GM21390 (cell line): Measurements from ENCODE around the gene DNAH1.

ENCODE experiments used
- ATAC-seq: cut with Tn5 transposase; IDR thresholded peaks from one replicate; pipeline ENCODE4 v1.9.1; 2021; ENCODE audit not compliant: unreplicated experiment

DNAH1 gene

DNA sequence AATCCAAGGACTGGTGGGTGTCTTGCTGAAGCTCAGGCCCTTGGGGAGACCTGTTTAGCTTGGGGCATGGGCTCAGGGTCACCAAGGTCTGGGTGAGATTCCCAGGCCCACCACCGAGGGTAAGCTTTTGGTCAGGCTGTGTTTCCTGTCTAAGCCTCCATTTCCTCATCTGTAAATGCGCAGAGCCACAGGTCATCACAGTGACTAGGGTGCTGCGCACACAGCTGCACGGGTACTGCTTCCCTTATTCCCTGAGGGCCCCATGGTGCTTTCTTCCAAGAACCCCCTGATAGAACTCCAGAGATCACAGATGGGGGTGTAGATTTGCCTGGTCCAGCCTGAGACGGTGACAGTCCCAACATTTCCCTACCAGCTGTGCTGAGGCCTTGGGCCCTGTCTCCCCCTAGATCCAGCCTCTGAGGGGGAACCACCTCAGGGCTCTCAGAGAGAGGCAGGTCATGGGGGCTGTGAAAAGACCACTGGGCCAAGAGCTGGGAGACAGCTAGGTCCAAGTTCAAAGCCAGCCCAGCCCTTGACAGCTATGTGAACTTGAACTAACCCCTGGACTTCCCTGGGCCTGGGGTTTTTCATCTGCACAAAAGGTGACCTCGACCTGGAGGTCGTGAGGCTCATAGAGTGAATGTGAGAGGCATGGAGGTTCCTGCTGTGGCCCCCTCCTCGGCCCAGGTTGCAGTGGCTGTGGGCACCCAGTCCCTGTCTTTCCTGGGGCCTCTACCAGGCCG is 68.1 kb downstream of the DNAH1 start:
- no peak for ATAC-seq

DNA sequence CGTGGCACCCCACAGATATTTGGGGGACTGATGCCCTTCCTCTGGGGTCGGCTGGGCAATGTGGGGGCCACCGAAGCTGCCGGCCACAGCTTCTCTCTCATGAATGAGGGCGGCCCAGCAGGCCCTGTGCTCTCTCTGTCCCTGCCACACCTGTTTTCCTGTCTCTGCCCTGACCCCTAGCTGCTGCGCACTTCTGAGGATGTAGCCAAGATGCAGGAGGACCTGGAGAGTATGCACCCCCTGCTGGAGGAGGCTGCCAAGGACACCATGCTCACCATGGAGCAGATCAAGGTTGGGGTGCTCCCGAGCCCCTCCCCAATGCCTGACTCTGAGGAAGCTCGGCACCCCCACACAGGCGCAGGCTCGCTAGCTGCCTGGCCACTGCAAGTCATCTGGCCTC is 69.0 kb downstream of the DNAH1 start:
- ATAC-seq, result no peak

DNA sequence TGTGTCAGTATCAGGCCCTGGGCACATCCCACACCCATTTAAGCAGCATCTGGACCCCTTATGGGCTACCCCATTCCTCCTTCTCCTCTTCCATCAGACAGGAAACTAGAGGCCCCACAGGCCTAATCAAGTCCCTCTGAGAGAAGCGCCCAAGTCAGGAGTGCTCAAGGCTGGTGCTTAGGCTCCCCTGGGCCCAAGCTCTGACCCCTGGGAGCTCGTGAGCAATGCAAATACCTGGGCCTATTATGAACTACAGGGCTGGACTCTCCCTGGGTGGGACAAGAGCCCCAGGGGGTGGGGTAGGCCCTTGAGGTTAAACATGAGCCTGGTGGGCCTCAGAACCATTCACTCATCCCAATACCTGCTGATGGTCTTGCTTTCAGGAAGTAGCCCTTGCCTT is 71.4 kb downstream of the DNAH1 start:
- no peak for ATAC-seq

DNA sequence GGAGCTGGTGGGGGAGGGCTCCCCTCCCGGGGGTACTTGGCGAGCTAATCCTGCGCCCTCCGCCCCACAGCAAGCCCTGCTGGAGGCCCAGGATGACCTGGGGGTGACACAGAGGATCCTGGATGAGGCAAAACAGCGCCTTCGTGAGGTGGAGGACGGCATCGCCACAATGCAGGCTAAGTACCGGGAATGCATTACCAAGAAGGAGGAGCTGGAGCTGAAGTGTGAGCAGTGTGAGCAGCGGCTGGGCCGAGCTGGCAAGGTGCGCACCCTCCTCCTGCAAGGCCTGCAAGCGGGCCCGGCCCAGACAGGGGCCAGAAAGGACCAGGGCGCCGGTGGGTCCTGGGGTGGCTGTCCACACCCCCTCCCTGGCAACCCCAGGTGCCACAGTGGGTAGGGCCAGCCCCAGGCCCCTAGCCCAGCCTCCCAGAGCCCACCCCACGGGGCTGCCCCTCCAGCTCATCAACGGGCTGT is 72.3 kb downstream of the DNAH1 start:
- no peak for ATAC-seq

DNA sequence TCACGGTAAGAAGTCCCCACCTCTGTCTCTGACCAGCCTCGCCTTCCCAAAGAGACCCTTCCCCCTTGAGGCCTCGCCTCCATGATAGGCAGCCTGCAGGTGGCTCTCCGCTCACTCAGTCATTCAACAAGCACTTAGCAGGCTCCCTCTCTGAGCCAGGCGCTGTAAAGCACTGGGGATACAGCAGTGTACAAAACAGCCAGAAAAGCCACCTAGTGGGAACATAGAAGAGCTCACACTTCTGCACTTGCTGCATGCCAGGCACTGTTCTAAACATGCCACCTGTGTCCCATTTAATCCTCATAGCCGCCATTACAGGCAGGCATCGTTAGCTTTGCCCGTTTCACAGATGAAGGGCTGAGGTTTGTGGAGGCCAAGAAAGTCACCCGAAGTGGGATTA is 72.8 kb downstream of the DNAH1 start:
- ATAC-seq, result no peak

DNA sequence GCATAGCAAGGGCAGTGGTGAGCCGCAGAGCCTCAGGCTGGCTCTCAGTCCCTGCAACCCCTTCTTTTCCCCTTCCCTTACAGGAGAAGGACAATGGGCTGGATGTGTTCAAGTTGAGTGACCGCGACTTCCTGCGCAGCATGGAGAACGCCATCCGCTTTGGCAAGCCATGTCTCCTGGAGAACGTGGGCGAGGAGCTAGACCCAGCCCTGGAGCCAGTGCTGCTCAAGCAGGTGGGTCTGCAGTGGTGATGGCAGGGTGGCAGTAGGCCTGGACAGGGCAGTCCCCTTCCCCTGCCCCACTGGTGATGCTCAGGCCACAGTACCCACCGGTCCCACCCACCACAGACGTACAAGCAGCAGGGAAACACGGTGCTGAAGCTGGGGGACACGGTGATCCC is 75.0 kb downstream of the DNAH1 start:
- no peak for ATAC-seq

DNA sequence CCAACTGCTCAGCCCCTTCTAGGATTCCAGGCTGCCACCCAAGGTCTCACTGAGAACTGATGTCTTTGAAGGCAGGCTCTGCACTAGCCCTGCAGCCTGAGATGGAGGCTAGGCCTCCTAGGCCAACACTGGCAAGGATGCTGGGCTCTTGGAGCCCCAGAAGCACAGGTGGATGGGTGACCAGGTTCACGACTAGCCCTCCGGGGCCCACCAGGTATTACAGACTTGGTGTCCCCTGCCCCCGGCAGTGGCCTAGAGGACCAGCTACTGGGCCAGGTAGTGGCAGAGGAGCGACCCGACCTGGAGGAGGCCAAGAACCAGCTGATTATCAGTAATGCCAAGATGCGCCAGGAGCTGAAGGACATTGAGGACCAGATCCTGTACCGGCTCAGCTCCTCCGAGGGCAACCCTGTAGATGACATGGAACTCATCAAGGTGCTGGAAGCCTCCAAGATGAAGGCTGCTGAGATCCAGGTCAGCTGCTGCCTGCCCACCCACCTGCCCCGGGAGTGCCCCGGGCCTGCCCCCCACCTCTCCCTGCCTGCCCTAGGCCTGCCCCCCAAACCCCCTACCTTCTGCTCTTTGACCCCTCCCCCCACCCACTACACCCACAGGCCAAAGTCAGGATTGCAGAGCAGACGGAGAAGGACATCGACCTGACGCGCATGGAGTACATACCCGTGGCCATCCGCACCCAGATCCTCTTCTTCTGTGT is 76.3 kb downstream of the DNAH1 start:
- no peak for ATAC-seq

DNA sequence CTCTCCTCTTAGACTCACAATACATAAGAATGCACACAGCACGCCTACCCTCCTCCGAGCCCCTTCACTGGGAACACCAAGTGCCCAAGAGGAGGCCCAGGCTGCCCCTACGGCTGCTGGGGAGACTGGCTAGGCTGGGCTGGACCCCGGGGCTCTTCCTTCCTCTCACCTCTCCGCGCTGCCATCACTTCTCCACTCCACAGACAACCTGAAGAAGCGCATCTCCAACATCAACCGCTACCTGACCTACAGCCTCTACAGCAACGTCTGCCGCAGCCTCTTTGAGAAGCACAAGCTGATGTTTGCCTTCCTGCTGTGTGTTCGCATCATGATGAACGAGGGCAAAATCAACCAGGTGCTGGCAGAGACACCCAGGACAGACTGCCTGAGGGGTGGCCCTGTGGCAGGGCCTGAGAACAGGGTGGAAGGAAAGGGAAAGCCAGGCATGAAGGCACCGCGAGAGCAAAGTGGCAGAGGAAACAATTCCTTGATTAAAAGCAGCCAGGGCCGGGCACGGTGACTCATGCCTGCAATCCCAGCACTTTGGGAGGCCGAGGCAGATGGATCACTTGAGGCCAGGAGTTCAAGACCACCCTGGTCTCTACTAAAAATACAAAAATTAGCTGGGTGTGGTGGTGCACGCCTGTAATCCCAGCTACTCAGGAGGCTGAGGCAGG is 77.2 kb downstream of the DNAH1 start:
- no peak for ATAC-seq

DNA sequence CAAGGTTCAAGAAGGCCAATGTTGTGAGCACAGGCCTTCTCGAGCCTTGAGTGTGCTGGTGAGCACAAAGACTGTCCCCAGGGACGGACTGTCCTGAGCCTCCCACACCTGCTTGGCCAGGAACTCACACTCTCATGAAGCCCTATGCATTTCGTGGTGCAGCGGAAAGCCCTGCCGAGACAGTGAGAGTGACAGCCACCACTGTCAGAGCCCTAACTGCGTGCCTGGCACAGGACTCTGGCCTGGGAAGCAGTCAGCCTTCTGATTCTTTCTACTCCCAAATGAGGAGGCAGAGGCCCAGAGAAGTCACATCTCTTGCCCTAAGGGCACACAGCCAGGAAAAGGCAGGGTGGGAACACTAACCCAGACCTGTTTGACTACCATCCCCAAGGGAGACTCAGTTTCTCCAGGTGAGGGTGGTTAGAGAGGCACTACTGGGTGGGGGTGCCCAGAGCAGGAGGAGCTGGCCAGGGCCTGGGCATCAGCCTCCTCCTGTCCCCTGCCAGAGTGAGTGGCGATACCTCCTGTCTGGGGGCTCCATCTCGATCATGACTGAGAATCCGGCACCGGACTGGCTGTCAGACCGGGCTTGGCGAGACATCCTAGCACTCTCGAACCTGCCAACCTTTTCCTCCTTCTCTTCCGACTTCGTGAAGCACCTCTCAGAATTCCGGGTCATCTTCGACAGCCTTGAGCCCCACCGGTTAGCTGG is 78.0 kb downstream of the DNAH1 start:
- ATAC-seq, result no peak

DNA sequence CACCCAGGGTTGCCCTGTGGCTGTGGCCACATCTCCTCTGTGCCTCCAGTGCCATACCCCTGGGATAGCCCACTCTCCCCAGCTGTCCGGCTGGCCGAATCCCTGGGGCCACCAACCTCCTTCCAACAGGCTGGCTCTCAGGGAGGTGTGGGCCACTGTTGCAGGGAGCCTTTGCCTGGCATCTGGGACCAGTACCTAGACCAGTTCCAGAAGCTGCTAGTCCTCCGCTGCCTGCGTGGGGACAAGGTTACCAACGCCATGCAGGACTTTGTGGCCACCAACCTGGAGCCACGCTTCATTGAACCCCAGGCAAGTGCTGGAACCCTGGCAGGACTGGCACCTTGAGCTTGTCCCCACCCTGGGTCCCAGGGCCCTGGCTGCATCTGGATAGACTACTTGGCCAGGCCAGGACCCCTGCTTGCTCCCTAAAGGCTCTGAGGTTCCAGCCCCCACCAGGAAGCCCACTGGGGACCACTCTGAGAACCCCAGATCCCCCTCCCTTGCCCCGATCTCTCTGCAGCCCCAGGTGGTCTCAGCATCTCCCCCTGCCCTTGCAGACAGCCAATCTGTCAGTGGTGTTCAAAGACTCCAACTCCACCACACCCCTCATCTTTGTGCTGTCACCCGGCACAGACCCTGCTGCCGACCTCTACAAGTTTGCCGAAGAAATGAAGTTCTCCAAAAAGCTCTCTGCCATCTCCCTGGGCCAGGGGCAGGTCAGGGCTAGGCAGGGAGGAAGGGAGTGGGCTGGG is 78.8 kb downstream of the DNAH1 start:
- ATAC-seq, result no peak

DNA sequence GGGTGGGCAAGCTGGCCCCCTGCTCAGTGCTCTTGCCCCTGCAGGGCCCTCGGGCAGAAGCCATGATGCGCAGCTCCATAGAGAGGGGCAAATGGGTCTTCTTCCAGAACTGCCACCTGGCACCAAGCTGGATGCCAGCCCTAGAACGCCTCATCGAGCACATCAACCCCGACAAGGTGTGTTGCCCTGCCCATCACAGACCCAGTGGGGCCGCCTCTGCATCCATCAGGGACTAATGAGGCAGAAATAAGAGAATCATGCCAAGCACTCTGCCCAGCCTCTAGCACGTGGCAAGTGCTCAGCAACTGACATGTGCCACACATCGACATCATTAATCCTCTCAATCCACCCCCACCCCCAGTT is 79.4 kb downstream of the DNAH1 start:
- no peak for ATAC-seq

DNA sequence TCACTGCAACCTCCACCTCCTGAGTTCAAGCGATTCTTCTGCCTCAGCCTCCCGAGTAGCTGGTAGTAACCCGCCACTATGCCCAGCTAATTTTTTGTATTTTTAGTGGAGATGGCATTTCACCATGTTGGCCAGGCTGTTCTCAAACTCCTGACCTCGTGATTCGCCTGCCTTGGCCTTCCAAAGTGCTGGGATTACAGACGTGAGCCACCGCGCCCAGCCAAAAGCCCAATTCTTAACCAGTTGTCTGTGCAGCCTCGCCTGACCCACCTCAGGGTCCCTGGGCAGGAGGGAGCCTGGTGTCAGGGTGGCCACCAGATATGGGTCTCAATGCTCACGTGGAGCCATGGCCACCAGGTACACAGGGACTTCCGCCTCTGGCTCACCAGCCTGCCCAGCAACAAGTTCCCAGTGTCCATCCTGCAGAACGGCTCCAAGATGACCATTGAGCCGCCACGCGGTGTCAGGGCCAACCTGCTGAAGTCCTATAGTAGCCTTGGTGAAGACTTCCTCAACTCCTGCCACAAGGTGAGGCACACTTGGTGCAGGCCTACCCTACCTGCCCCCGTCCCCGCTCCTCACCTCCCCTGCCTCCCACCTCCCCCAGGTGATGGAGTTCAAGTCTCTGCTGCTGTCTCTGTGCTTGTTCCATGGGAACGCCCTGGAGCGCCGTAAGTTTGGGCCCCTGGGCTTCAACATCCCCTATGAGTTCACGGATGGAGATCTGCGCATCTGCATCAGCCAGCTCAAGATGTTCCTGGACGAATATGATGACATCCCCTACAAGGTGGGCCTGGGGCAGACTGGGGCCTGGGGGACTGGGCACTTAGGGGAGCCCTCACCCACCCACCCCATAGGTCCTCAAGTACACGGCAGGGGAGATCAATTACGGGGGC is 80.1 kb downstream of the DNAH1 start:
- ATAC-seq, result no peak

DNA sequence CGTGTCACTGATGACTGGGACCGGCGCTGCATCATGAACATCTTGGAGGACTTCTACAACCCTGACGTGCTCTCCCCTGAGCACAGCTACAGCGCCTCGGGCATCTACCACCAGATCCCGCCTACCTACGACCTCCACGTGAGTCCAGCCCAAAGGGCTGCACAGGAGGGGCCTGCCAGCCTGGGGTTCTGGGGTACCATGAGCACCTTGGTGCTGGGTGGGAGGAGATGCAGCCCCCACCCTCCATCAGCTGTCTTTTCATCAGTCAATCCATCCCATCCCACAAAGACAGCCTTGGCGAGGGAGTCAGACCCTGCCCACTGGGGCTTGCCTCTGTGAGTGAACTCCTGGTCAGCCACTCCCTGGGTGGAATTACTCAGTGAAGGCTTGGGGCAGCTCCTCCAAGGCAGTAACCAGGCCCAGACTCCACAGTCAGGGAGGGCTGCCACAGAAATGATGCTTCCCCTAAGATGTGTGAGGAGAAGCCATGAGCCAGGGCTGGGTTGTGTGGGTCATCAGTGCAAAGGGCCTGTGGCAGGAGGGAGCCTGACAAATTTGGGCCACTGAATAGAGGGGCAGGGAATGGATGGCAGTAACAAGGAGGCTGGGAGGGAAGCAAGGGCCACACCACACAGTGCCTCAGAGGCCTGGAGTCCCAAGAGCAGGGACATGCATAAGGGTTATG is 80.9 kb downstream of the DNAH1 start:
- ATAC-seq, result no peak

DNA sequence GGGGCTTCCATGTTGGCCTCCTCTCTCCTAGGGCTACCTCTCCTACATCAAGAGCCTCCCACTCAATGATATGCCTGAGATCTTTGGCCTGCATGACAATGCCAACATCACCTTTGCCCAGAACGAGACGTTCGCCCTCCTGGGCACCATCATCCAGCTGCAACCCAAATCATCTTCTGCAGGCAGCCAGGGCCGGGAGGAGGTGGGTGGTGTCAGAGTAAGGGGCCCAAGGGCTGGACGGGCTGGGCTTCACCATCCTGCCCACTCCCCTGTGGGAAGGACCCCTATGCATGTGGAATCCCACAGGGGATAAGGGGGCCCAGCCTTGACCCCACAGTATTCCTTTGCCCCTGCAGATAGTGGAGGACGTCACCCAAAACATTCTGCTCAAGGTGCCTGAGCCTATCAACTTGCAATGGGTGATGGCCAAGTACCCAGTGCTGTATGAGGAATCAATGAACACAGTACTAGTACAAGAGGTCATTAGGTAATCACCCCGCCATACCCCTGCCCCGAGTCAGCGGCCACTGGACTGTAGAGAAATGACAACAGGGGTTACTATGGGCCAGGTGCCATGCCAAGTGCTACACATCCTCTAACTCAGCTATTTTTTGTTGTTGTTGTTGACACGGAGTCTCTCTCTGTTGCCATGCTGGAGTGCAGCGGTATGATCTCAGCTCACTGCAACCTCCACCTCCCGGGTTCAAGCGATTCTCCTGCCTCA is 81.7 kb downstream of the DNAH1 start:
- ATAC-seq, result no peak

DNA sequence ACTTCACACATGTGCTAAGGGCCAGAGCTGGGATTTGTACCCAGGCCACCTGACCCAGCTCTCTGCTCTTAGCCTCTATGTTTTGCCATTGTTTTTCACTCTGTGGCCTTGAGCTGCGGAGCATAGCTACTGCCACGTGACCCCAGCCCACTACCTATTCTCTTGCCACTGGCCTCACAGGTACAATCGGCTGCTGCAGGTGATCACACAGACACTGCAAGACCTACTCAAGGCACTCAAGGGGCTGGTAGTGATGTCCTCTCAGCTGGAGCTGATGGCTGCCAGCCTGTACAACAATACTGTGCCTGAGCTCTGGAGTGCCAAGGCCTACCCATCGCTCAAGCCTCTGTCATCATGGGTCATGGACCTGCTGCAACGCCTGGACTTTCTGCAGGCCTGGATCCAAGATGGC is 82.6 kb downstream of the DNAH1 start:
- no peak for ATAC-seq

DNA sequence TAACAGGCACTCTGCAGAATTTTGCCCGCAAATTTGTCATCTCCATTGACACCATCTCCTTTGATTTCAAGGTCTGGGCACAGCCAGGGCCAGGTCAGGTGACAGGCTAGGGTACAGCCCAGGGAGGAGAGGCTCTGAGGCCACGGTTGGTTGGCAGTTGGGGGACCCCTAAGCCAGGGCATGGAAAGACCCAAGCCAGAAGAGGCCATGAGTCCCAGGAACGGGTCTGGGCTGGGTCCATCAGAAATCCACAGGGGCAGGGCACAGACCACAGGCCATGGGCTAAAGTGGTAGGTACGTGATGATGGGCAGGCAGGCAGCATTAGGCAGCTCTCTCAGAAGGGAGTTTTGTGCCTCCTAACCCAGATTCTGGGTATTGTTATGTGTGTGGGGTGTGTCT is 83.0 kb downstream of the DNAH1 start:
- no peak for ATAC-seq

DNA sequence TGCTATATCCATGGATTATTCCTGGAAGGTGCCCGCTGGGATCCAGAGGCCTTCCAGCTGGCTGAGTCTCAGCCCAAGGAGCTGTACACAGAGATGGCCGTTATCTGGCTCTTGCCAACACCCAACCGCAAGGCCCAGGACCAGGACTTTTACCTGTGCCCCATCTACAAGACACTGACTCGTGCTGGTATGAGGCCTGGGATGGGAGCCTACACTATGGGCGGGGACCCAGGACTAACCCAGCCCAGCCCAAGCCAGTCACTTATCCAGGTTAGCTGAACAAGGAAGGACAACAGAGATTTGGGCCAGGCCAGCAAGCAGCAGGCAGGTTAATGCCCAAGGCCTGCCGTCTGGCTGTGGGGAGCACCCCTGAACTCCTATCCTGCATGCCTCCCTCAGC is 83.5 kb downstream of the DNAH1 start:
- ATAC-seq, result no peak

DNA sequence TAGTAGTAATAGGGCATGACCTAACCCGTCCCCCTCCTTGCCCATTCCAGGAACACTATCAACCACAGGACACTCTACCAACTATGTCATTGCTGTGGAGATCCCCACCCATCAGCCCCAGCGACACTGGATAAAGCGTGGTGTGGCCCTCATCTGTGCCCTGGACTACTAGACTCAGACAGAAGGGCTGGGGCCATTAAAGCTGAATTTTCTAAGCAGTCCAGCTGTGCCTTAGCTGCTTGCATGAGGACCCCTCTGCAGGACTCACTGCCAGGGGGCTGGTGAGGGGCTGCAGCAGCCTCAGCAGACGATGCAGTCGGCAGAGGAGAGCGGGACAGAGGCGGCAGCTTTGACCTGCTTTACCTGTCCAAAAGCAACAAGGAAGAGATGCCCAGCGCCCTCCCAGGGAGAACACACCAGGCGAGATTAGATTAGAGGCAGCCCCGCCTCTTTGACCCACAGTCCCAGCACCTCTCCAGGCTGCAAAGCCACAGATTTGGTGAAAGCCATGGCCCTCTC is 84.2 kb downstream of the DNAH1 start:
- ATAC-seq, result no peak
